Prostate gland (tissue), 2 donors: ENCODE data around the gene OSBP2.

Experiments
- POLR2A ChIP-seq: fragments of 450-650 bp; IDR thresholded peaks from one replicate; pipeline ENCODE4 v1.6.1; 2016; ENCODE audit warnings: antibody characterized with exemption, mild to moderate bottlenecking
- TF ChIP-seq, protein P1 (sequence below), 4 experiments: fragments of 200-600 bp in 2 of 4; fragments of 450-650 bp in 2 of 4; sonication (generic) in 2 of 4; IDR thresholded peaks; 1 replicate in 3 of 4; 2 replicates in 1 of 4; pipeline ENCODE4 v1.5.1; 2016 to 2019; ENCODE audit warnings: antibody characterized with exemption in 4 of 4, mild to moderate bottlenecking in 2 of 4, moderate library complexity in 2 of 4

DNA sequence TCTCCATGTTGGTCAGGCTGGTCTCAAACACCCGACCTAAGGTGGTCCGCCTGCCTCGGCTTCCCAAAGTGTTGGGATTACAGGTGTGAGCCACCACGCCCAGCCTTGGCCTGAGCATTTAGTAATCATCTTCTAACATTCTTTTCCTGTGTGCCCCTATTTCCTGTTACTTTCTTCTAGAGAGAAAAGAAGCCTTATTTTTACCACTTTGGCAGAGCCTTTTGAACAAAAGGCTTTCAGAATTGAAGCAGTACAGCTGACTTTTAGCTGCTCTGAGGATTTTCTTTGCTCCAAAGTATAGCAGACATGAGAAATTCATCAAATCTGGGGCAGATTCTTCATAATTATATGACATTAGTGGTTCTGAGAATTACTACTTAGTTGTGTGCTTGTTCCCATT lies 260.5 kb downstream of the OSBP2 start:
- TF ChIP-seq, protein P1, sequence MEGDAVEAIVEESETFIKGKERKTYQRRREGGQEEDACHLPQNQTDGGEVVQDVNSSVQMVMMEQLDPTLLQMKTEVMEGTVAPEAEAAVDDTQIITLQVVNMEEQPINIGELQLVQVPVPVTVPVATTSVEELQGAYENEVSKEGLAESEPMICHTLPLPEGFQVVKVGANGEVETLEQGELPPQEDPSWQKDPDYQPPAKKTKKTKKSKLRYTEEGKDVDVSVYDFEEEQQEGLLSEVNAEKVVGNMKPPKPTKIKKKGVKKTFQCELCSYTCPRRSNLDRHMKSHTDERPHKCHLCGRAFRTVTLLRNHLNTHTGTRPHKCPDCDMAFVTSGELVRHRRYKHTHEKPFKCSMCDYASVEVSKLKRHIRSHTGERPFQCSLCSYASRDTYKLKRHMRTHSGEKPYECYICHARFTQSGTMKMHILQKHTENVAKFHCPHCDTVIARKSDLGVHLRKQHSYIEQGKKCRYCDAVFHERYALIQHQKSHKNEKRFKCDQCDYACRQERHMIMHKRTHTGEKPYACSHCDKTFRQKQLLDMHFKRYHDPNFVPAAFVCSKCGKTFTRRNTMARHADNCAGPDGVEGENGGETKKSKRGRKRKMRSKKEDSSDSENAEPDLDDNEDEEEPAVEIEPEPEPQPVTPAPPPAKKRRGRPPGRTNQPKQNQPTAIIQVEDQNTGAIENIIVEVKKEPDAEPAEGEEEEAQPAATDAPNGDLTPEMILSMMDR (IDR thresholded peaks at IDR 0.05) = no peak
- no peak for TF ChIP-seq POLR2A
